Panc1 (cell line): ENCODE results near the gene TSHZ2. TPM values are rescaled to one million over a fixed set of nuclear protein-coding genes. Genes with fewer than 3 reads are reported as not detected.

Experiments used
- ATAC-seq: fragments of 200-7000 bp; cut with Tn5 transposase; 2 replicates; pipeline ENCODE4 v1.9.1; 2020; ENCODE audit warnings: mild to moderate bottlenecking, moderate library complexity
- BruUV-seq: library from RNA; stranded (reverse); fragments of 400-500 nt; replicated peaks from 2 replicates; lab custom pipeline; 2021; lab: Mats Ljungman, UMichigan
- CTCF ChIA-PET: fragments of 300-600 bp; sonication (Branson Sonifier 250); formaldehyde crosslinking; loops from one replicate; lab custom pipeline; 2022; ENCODE audit warnings: antibody characterized with exemption; lab: Charles Lee
- POLR2A ChIA-PET: fragments of 300-600 bp; sonication (Branson Sonifier 250); formaldehyde crosslinking; loops from one replicate; lab custom pipeline; 2022; ENCODE audit warnings: antibody characterized with exemption; lab: Charles Lee
- DNase-seq: peaks from one replicate; pipeline ENCODE4 v3.0.0-alpha.2; 2010; ENCODE audit warnings: low read depth, low spot score
- H3K27ac ChIP-seq: 2 replicates; pipeline ENCODE4 v1.5.1; 2011; ENCODE audit warnings: mild to moderate bottlenecking, low read length, inconsistent platforms
- H3K27me3 ChIP-seq: fragments of 200-500 bp; sonication (Bioruptor generic); 2 replicates; pipeline ENCODE4 v1.6.0; 2014; ENCODE audit warnings: low read length, inconsistent platforms; ENCODE audit not compliant: control insufficient read depth, insufficient read depth
- H3K36me3 ChIP-seq: fragments of 200-500 bp; sonication (Bioruptor generic); 2 replicates; pipeline ENCODE4 v1.5.1; 2014; ENCODE audit warnings: inconsistent platforms, mild to moderate bottlenecking, low read length, moderate library complexity; ENCODE audit not compliant: control insufficient read depth, insufficient read depth
- H3K4me1 ChIP-seq: 2 replicates; pipeline ENCODE4 v1.5.1; 2011; ENCODE audit warnings: inconsistent platforms, mild to moderate bottlenecking, low read length, moderate library complexity; ENCODE audit not compliant: control insufficient read depth, insufficient read depth
- H3K4me3 ChIP-seq, 2 experiments: 2 replicates each; pipeline ENCODE4 v1.5.1; 2011 to 2012; ENCODE audit warnings: low read depth in 2 of 2, low read length in 2 of 2, mild to moderate bottlenecking in 2 of 2, inconsistent platforms in 1 of 2, moderate library complexity in 1 of 2
- H3K9me3 ChIP-seq: fragments of 200-500 bp; sonication (Bioruptor generic); 2 replicates; pipeline ENCODE4 v1.5.1; 2014; ENCODE audit warnings: low read depth, mild to moderate bottlenecking, inconsistent platforms, low read length, moderate library complexity; ENCODE audit not compliant: control insufficient read depth, insufficient read depth
- POLR2AphosphoS5 ChIP-seq: IDR thresholded peaks from 2 replicates; pipeline ENCODE4 v1.6.1; 2012; ENCODE audit warnings: mild to moderate bottlenecking, low read depth, low read length, moderate library complexity
- SIN3A ChIP-seq: IDR thresholded peaks from 2 replicates; pipeline ENCODE4 v1.6.1; 2012; ENCODE audit warnings: low read depth, mild to moderate bottlenecking, low read length, moderate library complexity, borderline replicate concordance; ENCODE audit not compliant: insufficient read depth
- TCF7L2 ChIP-seq: IDR thresholded peaks from 2 replicates; pipeline ENCODE4 v1.6.1; 2011; ENCODE audit warnings: mild to moderate bottlenecking, low read depth, low read length, inconsistent platforms
- in situ Hi-C: cut with HindIII; loops from 2 replicates; pipeline ENCODE4 v1.10.0; 2016; ENCODE audit warnings: low sequenced_read_pairs, low pct_unique_long_range_greater_than_20kb
- intact Hi-C: fragments of 100-400 bp; cut with micrococcal nuclease; formaldehyde crosslinking; loops from one replicate; pipeline ENCODE4 v1.10.0; 2022; ENCODE audit not compliant: unreplicated experiment
- total RNA-seq: library from RNA; stranded (reverse); gene quantifications from one replicate; pipeline ENCODE4 v1.2.1, GENCODE V29; 2021; ENCODE audit not compliant: unreplicated experiment
- TF ChIP-seq, protein P1 (sequence below): fragments of 450-650 bp; IDR thresholded peaks from 2 replicates; pipeline ENCODE4 v1.5.1; 2017; ENCODE audit warnings: mild to moderate bottlenecking
- TF ChIP-seq, protein P2 (sequence below), 2 experiments: IDR thresholded peaks; 2 replicates each; pipeline ENCODE4 v1.6.1; 2011 to 2012; ENCODE audit warnings: low read depth in 2 of 2, control low read depth in 1 of 2, low read length in 1 of 2, mild to moderate bottlenecking in 1 of 2, moderate library complexity in 1 of 2; ENCODE audit not compliant: insufficient read depth in 1 of 2

The TSHZ2 gene
- total RNA-seq, 1 experiment from 2014 or later, result 0.36 TPM

DNA sequence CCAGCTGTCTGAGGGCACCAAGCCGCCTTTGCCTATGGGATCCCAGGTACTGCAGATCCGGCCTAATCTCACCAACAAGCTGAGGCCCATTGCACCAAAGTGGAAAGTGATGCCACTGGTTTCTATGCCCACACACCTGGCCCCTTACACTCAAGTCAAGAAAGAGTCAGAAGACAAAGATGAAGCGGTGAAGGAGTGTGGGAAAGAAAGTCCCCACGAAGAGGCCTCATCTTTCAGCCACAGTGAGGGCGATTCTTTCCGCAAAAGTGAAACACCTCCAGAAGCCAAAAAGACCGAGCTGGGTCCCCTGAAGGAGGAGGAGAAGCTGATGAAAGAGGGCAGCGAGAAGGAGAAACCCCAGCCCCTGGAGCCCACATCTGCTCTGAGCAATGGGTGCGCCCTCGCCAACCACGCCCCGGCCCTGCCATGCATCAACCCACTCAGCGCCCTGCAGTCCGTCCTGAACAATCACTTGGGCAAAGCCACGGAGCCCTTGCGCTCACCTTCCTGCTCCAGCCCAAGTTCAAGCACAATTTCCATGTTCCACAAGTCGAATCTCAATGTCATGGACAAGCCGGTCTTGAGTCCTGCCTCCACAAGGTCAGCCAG is 283.0 kb downstream of the TSHZ2 start:
- Histone ChIP-seq H3K36me3 (no peaks in the 10 kb centered on the region), H3K4me1 (no peaks in the 10 kb centered on the region), H3K4me3 (no peak overlapping the region), H3K9me3 (no peaks in the 10 kb centered on the region), H3K27me3 (no peaks in the 10 kb centered on the region), H3K27ac (no peak overlapping the region)
- DNase-seq, result no peak
- BruUV-seq, result no TSS peak
- ATAC-seq, result no peak
- in situ Hi-C loops (no loop called here), intact Hi-C loops (no loop called here)
- ChIA-PET CTCF (no interaction called here), POLR2A (no interaction called here)
- no peak for TF ChIP-seq TCF7L2
- no peak for TF ChIP-seq SIN3A
- TF ChIP-seq, protein P1, sequence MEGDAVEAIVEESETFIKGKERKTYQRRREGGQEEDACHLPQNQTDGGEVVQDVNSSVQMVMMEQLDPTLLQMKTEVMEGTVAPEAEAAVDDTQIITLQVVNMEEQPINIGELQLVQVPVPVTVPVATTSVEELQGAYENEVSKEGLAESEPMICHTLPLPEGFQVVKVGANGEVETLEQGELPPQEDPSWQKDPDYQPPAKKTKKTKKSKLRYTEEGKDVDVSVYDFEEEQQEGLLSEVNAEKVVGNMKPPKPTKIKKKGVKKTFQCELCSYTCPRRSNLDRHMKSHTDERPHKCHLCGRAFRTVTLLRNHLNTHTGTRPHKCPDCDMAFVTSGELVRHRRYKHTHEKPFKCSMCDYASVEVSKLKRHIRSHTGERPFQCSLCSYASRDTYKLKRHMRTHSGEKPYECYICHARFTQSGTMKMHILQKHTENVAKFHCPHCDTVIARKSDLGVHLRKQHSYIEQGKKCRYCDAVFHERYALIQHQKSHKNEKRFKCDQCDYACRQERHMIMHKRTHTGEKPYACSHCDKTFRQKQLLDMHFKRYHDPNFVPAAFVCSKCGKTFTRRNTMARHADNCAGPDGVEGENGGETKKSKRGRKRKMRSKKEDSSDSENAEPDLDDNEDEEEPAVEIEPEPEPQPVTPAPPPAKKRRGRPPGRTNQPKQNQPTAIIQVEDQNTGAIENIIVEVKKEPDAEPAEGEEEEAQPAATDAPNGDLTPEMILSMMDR, result no peak
- TF ChIP-seq POLR2AphosphoS5, result no peak
- TF ChIP-seq, protein P2, sequence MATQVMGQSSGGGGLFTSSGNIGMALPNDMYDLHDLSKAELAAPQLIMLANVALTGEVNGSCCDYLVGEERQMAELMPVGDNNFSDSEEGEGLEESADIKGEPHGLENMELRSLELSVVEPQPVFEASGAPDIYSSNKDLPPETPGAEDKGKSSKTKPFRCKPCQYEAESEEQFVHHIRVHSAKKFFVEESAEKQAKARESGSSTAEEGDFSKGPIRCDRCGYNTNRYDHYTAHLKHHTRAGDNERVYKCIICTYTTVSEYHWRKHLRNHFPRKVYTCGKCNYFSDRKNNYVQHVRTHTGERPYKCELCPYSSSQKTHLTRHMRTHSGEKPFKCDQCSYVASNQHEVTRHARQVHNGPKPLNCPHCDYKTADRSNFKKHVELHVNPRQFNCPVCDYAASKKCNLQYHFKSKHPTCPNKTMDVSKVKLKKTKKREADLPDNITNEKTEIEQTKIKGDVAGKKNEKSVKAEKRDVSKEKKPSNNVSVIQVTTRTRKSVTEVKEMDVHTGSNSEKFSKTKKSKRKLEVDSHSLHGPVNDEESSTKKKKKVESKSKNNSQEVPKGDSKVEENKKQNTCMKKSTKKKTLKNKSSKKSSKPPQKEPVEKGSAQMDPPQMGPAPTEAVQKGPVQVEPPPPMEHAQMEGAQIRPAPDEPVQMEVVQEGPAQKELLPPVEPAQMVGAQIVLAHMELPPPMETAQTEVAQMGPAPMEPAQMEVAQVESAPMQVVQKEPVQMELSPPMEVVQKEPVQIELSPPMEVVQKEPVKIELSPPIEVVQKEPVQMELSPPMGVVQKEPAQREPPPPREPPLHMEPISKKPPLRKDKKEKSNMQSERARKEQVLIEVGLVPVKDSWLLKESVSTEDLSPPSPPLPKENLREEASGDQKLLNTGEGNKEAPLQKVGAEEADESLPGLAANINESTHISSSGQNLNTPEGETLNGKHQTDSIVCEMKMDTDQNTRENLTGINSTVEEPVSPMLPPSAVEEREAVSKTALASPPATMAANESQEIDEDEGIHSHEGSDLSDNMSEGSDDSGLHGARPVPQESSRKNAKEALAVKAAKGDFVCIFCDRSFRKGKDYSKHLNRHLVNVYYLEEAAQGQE (IDR thresholded peaks at IDR 0.05; ENCODE audit: insufficient read depth in 1 of 2, low read depth in 2 of 2, low read length in 1 of 2), result no peak

DNA sequence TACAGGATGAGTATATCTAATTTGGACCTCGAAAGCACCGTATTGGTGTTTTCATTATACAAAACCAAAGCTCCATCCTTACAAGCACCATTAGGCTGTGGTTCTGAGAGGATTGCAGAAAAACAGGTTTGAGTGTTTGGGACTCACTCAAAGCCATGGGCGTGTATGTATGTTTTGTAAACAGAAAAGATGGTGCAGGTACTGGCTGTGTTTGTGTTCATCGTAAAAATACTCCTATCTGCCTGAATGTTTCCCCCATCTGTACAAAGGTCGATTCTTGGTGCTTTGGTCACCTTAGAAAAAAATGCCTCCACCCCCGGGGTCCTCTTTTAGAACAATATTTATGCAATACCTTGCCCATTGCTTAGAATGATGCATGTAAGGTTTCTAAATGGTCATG is 286.6 kb downstream of the TSHZ2 start:
- TF ChIP-seq TCF7L2 (no peak), POLR2AphosphoS5 (no peak), SIN3A (no peak)
- TF ChIP-seq, protein P2 (IDR thresholded peaks at IDR 0.05; ENCODE audit: insufficient read depth in 1 of 2, low read depth in 2 of 2, low read length in 1 of 2), result no peak
- TF ChIP-seq, protein P1, result no peak
- Histone ChIP-seq H3K36me3 (no peaks in the 10 kb centered on the region), H3K27me3 (peaks cover 16% of the 10 kb centered on the region), H3K9me3 (no peaks in the 10 kb centered on the region), H3K4me1 (no peaks in the 10 kb centered on the region), H3K27ac (no peak overlapping the region), H3K4me3 (no peak overlapping the region)
- intact Hi-C loops (no loop called here), in situ Hi-C loops (no loop called here)
- no peak for DNase-seq
- CTCF ChIA-PET, result no interaction called here
- ATAC-seq, result no peak
- POLR2A ChIA-PET, result no interaction called here
- BruUV-seq, result no TSS peak
